HCT116 (cell line): ENCODE data around the gene ZNF784.

ENCODE experiments used
- EGR1 ChIP-seq: IDR thresholded peaks from 2 replicates; pipeline ENCODE4 v1.6.1; 2012; ENCODE audit warnings: low read depth
- EZH2 ChIP-seq: fragments of 200-600 bp; sonication (generic); IDR thresholded peaks from 2 replicates; pipeline ENCODE4 v1.6.1; 2017; ENCODE audit warnings: antibody characterized with exemption, mixed run types
- EZH2phosphoT487 ChIP-seq: fragments of 200-600 bp; IDR thresholded peaks from 2 replicates; pipeline ENCODE4 v1.6.1; 2018; ENCODE audit warnings: antibody characterized with exemption, borderline replicate concordance
- POLR2A ChIP-seq: IDR thresholded peaks from 2 replicates; pipeline ENCODE4 v1.7.0; 2011; ENCODE audit warnings: borderline replicate concordance; ENCODE audit not compliant: insufficient read depth, insufficient read length; ENCODE audit errors: extremely low read depth
- POLR2AphosphoS5 ChIP-seq: IDR thresholded peaks from 2 replicates; pipeline ENCODE4 v1.6.1; 2011; ENCODE audit warnings: mild to moderate bottlenecking, low read depth, low read length, moderate library complexity
- RAD21 ChIP-seq: IDR thresholded peaks from 2 replicates; pipeline ENCODE4 v1.6.1; 2012; ENCODE audit warnings: low read depth, mild to moderate bottlenecking
- REST ChIP-seq: IDR thresholded peaks from 2 replicates; pipeline ENCODE4 v1.6.1; 2012; ENCODE audit warnings: low read depth
- SIN3A ChIP-seq: IDR thresholded peaks from 2 replicates; pipeline ENCODE4 v1.6.1; 2012; ENCODE audit warnings: low read depth
- ZBTB33 ChIP-seq: IDR thresholded peaks from 2 replicates; pipeline ENCODE4 v1.6.1; 2011; ENCODE audit warnings: mild to moderate bottlenecking, low read length, moderate library complexity; ENCODE audit not compliant: insufficient replicate concordance; ENCODE audit errors: extremely low read depth
- TF ChIP-seq, protein P1 (sequence below), 3 experiments: fragments of 200-600 bp in 1 of 3; sonication (generic) in 1 of 3; IDR thresholded peaks in 2 of 3; conservative IDR thresholded peaks in 1 of 3; 2 replicates each; pipeline ENCODE4 v1.5.1; 2012 to 2017; ENCODE audit warnings: low read depth in 2 of 3, low read length in 2 of 3, antibody characterized with exemption in 1 of 3, borderline replicate concordance in 1 of 3, control low read depth in 1 of 3, mild to moderate bottlenecking in 1 of 3, mixed read lengths in 1 of 3, mixed run types in 1 of 3, moderate library complexity in 1 of 3; ENCODE audit not compliant: insufficient read depth in 1 of 3

DNA sequence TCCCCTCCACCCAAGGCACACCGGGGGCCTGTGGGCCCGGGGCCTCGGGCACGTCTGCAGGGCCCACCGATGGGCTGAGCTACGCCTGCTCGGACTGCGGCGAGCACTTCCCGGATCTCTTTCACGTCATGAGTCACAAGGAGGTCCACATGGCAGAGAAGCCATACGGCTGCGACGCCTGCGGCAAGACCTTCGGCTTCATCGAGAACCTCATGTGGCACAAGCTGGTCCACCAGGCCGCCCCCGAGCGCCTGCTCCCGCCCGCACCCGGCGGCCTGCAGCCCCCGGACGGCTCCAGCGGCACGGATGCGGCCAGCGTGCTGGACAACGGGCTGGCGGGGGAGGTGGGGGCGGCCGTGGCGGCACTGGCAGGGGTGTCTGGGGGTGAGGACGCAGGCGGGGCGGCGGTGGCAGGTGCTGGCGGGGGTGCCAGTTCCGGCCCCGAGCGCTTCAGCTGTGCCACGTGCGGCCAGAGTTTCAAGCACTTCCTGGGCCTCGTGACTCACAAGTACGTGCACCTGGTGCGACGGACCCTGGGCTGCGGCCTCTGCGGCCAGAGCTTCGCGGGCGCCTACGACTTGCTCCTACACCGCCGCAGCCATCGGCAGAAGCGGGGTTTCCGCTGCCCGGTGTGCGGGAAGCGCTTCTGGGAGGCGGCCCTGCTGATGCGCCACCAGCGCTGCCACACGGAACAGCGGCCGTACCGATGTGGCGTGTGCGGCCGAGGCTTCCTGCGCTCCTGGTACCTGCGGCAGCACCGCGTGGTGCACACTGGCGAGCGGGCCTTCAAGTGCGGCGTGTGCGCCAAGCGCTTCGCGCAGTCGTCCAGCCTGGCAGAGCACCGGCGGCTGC lies 8.6 kb downstream of the ZNF784 start:
- TF ChIP-seq, protein P1, sequence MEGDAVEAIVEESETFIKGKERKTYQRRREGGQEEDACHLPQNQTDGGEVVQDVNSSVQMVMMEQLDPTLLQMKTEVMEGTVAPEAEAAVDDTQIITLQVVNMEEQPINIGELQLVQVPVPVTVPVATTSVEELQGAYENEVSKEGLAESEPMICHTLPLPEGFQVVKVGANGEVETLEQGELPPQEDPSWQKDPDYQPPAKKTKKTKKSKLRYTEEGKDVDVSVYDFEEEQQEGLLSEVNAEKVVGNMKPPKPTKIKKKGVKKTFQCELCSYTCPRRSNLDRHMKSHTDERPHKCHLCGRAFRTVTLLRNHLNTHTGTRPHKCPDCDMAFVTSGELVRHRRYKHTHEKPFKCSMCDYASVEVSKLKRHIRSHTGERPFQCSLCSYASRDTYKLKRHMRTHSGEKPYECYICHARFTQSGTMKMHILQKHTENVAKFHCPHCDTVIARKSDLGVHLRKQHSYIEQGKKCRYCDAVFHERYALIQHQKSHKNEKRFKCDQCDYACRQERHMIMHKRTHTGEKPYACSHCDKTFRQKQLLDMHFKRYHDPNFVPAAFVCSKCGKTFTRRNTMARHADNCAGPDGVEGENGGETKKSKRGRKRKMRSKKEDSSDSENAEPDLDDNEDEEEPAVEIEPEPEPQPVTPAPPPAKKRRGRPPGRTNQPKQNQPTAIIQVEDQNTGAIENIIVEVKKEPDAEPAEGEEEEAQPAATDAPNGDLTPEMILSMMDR (IDR thresholded peaks at IDR 0.05 in 2 of 3, conservative IDR thresholded peaks at IDR 0.05 in 1 of 3; ENCODE audit: borderline replicate concordance in 1 of 3, insufficient read depth in 1 of 3, low read depth in 2 of 3, low read length in 2 of 3) = no peak
- no peak for TF ChIP-seq POLR2AphosphoS5
- no peak for TF ChIP-seq EZH2
- no peak for TF ChIP-seq REST
- no peak for TF ChIP-seq SIN3A
- TF ChIP-seq EZH2phosphoT487 = no peak
- TF ChIP-seq POLR2A = no peak
- TF ChIP-seq ZBTB33 = no peak
- no peak for TF ChIP-seq RAD21
- no peak for TF ChIP-seq EGR1
